ENCODE results near the gene SHFL. TPM values are rescaled to one million over a fixed set of nuclear protein-coding genes. Genes with fewer than 3 reads are reported as not detected.

The SHFL gene
- total RNA-seq (2013) = 43.3 TPM
- polyA plus RNA-seq (100 to 1,000 TPM in 1 of 3 donors, 10 to 100 TPM in 2; 12.6 to 106 (median 17.6) TPM), polyA minus RNA-seq (23.8 and 39.3 TPM in 2 replicates), total RNA-seq (13.6 to 39.9 (median 19.6) reads per million in 11 experiments)

GRCh38 chr19:10085641-10086590 is at the start of gene SHFL:
TSS of gene SHFL (plus strand) at chr19:10086317. CDS start at chr19:10086428, 111 bp downstream.
- Mint-ChIP-seq H3K27me3 (ENCODE audit: low read depth in 3 of 3) (peaks cover 7 to 13% (median 7%) of the 10 kb centered on the region in 3 donors), H3K4me3 (peak within 1 kb of the TSS; percentile 85 to 86), H3K36me3 (peaks cover 16 to 17% of the 10 kb centered on the region in 2 donors), H3K27ac (peak within 1 kb of the TSS in 6 of 7 donors; percentile 54 to 85 (median 74)), H3K4me1 (peaks cover 9% of the 10 kb centered on the region), H3K9me3 (peaks cover 0 to 1% (median 0%) of the 10 kb centered on the region in 7 donors)
- H3K27me3 ChIP-seq (ENCODE audit: control insufficient read depth in 2 of 2, insufficient read depth in 2 of 2, low read length in 2 of 2) = no peaks in the 10 kb centered on the region
- peak within 1 kb of the TSS; percentile 87 for H3K4me2 ChIP-seq (replicated peaks; ENCODE audit: extremely low read depth, low read length, poor library complexity, severe bottlenecking)
- H2AFZ ChIP-seq (ENCODE audit: insufficient read depth, low read depth, low read length, poor library complexity, severe bottlenecking) = peak within 1 kb of the TSS; percentile 90
- TF ChIP-seq CTCF (IDR thresholded peaks at IDR 0.05) = no peak
- peak within 1 kb of the TSS; percentile 89 to 95 (median 89) for H3K4me3 ChIP-seq (replicated peaks in 1 of 3; ENCODE audit: low read depth in 2 of 3, low read length in 3 of 3)
- H3K36me3 ChIP-seq (replicated peaks in 1 of 2; ENCODE audit: control insufficient read depth in 1 of 2, insufficient read depth in 2 of 2, low read length in 2 of 2) = peaks cover 14 to 20% of the 10 kb centered on the region in 2 donors
- H3K9me3 ChIP-seq (replicated peaks in 1 of 2; ENCODE audit: control insufficient read depth in 1 of 2, insufficient read depth in 1 of 2, low read length in 2 of 2) = no peaks in the 10 kb centered on the region
- H3K4me1 ChIP-seq (ENCODE audit: control insufficient read depth in 1 of 2, insufficient read depth in 2 of 2, low read length in 2 of 2) = peaks cover 9 to 20% of the 10 kb centered on the region in 2 donors
- intact Hi-C loops (cut with micrococcal nuclease) = no loop called here
- peak within 1 kb of the TSS in 1 of 2 donors; percentile 78 for H3K27ac ChIP-seq (ENCODE audit: low read depth in 1 of 2, low read length in 2 of 2)
- 3% methylated on average over 63 of the region's 81 CpGs for WGBS (ENCODE audit: insufficient coverage)
- H3K79me2 ChIP-seq (ENCODE audit: insufficient read depth, low read length) = no peaks in the 10 kb centered on the region
- DNase-seq = peak; percentile 66 to 75 (median 70)
- H3K9ac ChIP-seq (ENCODE audit: insufficient read depth, low read length, poor library complexity, severe bottlenecking) = peak within 1 kb of the TSS; percentile 80
- H4K20me1 ChIP-seq (ENCODE audit: insufficient read depth, low read length) = peaks cover 12% of the 10 kb centered on the region

GRCh38 chr19:10036601-10037071 is 49.5 kb upstream of the SHFL start:
- Histone ChIP-seq H3K9ac (ENCODE audit: insufficient read depth, low read length, poor library complexity, severe bottlenecking) (no peak overlapping the region), H3K27me3 (ENCODE audit: control insufficient read depth in 2 of 2, insufficient read depth in 2 of 2, low read length in 2 of 2) (peaks cover 0 to 2% of the 10 kb centered on the region in 2 donors), H3K79me2 (ENCODE audit: insufficient read depth, low read length) (no peaks in the 10 kb centered on the region), H3K9me3 (replicated peaks in 1 of 2; ENCODE audit: control insufficient read depth in 1 of 2, insufficient read depth in 1 of 2, low read length in 2 of 2) (peaks cover 3 to 11% of the 10 kb centered on the region in 2 donors), H4K20me1 (ENCODE audit: insufficient read depth, low read length) (no peaks in the 10 kb centered on the region), H3K4me3 (replicated peaks in 1 of 3; ENCODE audit: low read depth in 2 of 3, low read length in 3 of 3) (no peak overlapping the region), H2AFZ (ENCODE audit: insufficient read depth, low read depth, low read length, poor library complexity, severe bottlenecking) (no peak overlapping the region), H3K27ac (ENCODE audit: low read depth in 1 of 2, low read length in 2 of 2) (no peak overlapping the region), H3K4me2 (replicated peaks; ENCODE audit: extremely low read depth, low read length, poor library complexity, severe bottlenecking) (no peak overlapping the region), H3K4me1 (ENCODE audit: control insufficient read depth in 1 of 2, insufficient read depth in 2 of 2, low read length in 2 of 2) (no peaks in the 10 kb centered on the region), H3K36me3 (replicated peaks in 1 of 2; ENCODE audit: control insufficient read depth in 1 of 2, insufficient read depth in 2 of 2, low read length in 2 of 2) (no peaks in the 10 kb centered on the region)
- Mint-ChIP-seq H3K9me3 (peaks cover 4 to 16% (median 8%) of the 10 kb centered on the region in 7 donors), H3K36me3 (no peaks in the 10 kb centered on the region), H3K4me3 (no peak overlapping the region), H3K27ac (no peak overlapping the region), H3K27me3 (ENCODE audit: low read depth in 3 of 3) (peaks cover 9 to 20% (median 13%) of the 10 kb centered on the region in 3 donors), H3K4me1 (no peaks in the 10 kb centered on the region)
- intact Hi-C loops (cut with micrococcal nuclease) = no loop called here
- no peak for TF ChIP-seq CTCF (IDR thresholded peaks at IDR 0.05)
- no peak for DNase-seq
- 77% methylated on average over 2 of the region's 5 CpGs for WGBS (ENCODE audit: insufficient coverage)
